Neural cell (in vitro differentiated cells): ENCODE data around the gene ITPKB. TPM values are rescaled to one million over a fixed set of nuclear protein-coding genes. Genes with fewer than 3 reads are reported as not detected.

Source experiments
- H2AFZ ChIP-seq: fragments of 200-600, 300-800 bp; sonication (generic), shearing (Covaris generic); 2 replicates; pipeline ENCODE4 v1.6.0; 2014; ENCODE audit warnings: low read depth, mild to moderate bottlenecking, antibody characterized with exemption, low read length, moderate library complexity
- H3F3A ChIP-seq: fragments of 200-600 bp; shearing (Covaris generic); 2 replicates; pipeline ENCODE4 v1.6.1; 2016; ENCODE audit warnings: mild to moderate bottlenecking, moderate library complexity, mixed read lengths, antibody characterized with exemption, low read length; ENCODE audit not compliant: insufficient read depth, poor library complexity, severe bottlenecking
- H3K27ac ChIP-seq: fragments of 200-600, 300-800 bp; sonication (generic), shearing (Covaris generic); 2 replicates; pipeline ENCODE4 v1.5.1; 2014; ENCODE audit warnings: mild to moderate bottlenecking, low read length, moderate library complexity
- H3K27me3 ChIP-seq: fragments of 300-800, 200-600 bp; sonication (generic), shearing (Covaris generic); 2 replicates; pipeline ENCODE4 v1.6.0; 2014; ENCODE audit warnings: mild to moderate bottlenecking, low read depth, low read length, moderate library complexity; ENCODE audit not compliant: insufficient read depth
- H3K36me3 ChIP-seq: fragments of 300-800, 200-600 bp; sonication (generic), shearing (Covaris generic); 2 replicates; pipeline ENCODE4 v1.5.1; 2014; ENCODE audit warnings: mild to moderate bottlenecking, antibody characterized with exemption, low read length, moderate library complexity; ENCODE audit not compliant: insufficient read depth
- H3K4me2 ChIP-seq: fragments of 300-800, 200-600 bp; sonication (generic), shearing (Covaris generic); 2 replicates; pipeline ENCODE4 v1.6.0; 2014; ENCODE audit warnings: mild to moderate bottlenecking, low read length
- H3K4me3 ChIP-seq: fragments of 300-800, 200-600 bp; sonication (generic), shearing (Covaris generic); 2 replicates; pipeline ENCODE4 v1.5.1; 2014; ENCODE audit warnings: mild to moderate bottlenecking, low read length, moderate library complexity
- H3K79me2 ChIP-seq: fragments of 200-600 bp; shearing (Covaris generic); replicated peaks from 2 replicates; pipeline ENCODE4 v1.6.0; 2014; ENCODE audit warnings: mild to moderate bottlenecking, low read length, moderate library complexity; ENCODE audit not compliant: insufficient read depth
- H3K9ac ChIP-seq: fragments of 300-800, 200-600 bp; sonication (generic), shearing (Covaris generic); 2 replicates; pipeline ENCODE4 v1.6.1; 2016; ENCODE audit warnings: mild to moderate bottlenecking, low read length, mixed read lengths
- H3K9me2 ChIP-seq: fragments of 200-600 bp; shearing (Covaris generic); 2 replicates; pipeline ENCODE4 v1.6.1; 2016; ENCODE audit warnings: mild to moderate bottlenecking, low read length, mixed read lengths; ENCODE audit not compliant: insufficient read depth
- H3K9me3 ChIP-seq: fragments of 200-600, 300-800 bp; sonication (generic), shearing (Covaris generic); 2 replicates; pipeline ENCODE4 v1.6.1; 2016; ENCODE audit warnings: mild to moderate bottlenecking, mixed run types, low read length, moderate library complexity, mixed read lengths
- H4K20me1 ChIP-seq: fragments of 200-600 bp; shearing (Covaris generic); 2 replicates; pipeline ENCODE4 v1.6.1; 2016; ENCODE audit warnings: mild to moderate bottlenecking, mixed run types; ENCODE audit not compliant: insufficient read depth
- CTCF ChIP-seq: fragments of 450-650 bp; IDR thresholded peaks from 2 replicates; pipeline ENCODE4 v1.5.1; 2014; ENCODE audit warnings: antibody characterized with exemption, mild to moderate bottlenecking, moderate library complexity; ENCODE audit not compliant: poor library complexity, severe bottlenecking
- EP300 ChIP-seq: fragments of 450-650 bp; conservative IDR thresholded peaks from 2 replicates; pipeline ENCODE4 v1.6.1; 2014; ENCODE audit warnings: antibody characterized with exemption, mild to moderate bottlenecking, moderate library complexity; ENCODE audit not compliant: poor library complexity, severe bottlenecking
- EZH2 ChIP-seq: fragments of 200-600, 300-800 bp; shearing (Covaris generic), sonication (generic); IDR thresholded peaks from 2 replicates; pipeline ENCODE4 v1.6.1; 2014; ENCODE audit warnings: antibody characterized with exemption, low read length, borderline replicate concordance, mild to moderate bottlenecking; ENCODE audit not compliant: insufficient read depth, poor library complexity, severe bottlenecking
- MXI1 ChIP-seq: fragments of 450-650 bp; conservative IDR thresholded peaks from 2 replicates; pipeline ENCODE4 v1.6.1; 2014; ENCODE audit warnings: antibody characterized with exemption, mild to moderate bottlenecking; ENCODE audit not compliant: poor library complexity, severe bottlenecking
- POLR2AphosphoS5 ChIP-seq: IDR thresholded peaks from 2 replicates; pipeline ENCODE4 v1.6.1; 2012
- RAD21 ChIP-seq: fragments of 450-650 bp; conservative IDR thresholded peaks from 2 replicates; pipeline ENCODE4 v1.6.1; 2014; ENCODE audit warnings: antibody characterized with exemption, mild to moderate bottlenecking, moderate library complexity
- SMC3 ChIP-seq: fragments of 450-650 bp; conservative IDR thresholded peaks from 2 replicates; pipeline ENCODE4 v1.6.1; 2014; ENCODE audit warnings: antibody characterized with exemption, mild to moderate bottlenecking, moderate library complexity; ENCODE audit not compliant: poor library complexity
- TAF1 ChIP-seq: IDR thresholded peaks from 2 replicates; pipeline ENCODE4 v1.6.1; 2012; ENCODE audit warnings: low read depth
- polyA plus RNA-seq: library from polyadenylated mRNA; depleted of rRNA; stranded (reverse); fragments of >200 nt; gene quantifications from 2 replicates; pipeline ENCODE4 v1.2.3, GENCODE V29; 2014
- TF ChIP-seq, protein P1 (sequence below): IDR thresholded peaks from 2 replicates; pipeline ENCODE4 v1.6.1; 2012; ENCODE audit warnings: borderline replicate concordance

ITPKB gene
- polyA plus RNA-seq, 1 donor from 2014 or later, result 0.19 TPM

- H2AFZ ChIP-seq, result no peak overlapping the region
- no peaks in the 10 kb centered on the region for H3F3A ChIP-seq
- no peaks in the 10 kb centered on the region for H4K20me1 ChIP-seq
- H3K4me3 ChIP-seq, result no peak overlapping the region
- no peak overlapping the region for H3K9ac ChIP-seq
- H3K36me3 ChIP-seq, result no peaks in the 10 kb centered on the region
- no peaks in the 10 kb centered on the region for H3K9me2 ChIP-seq
- no peak for TF ChIP-seq CTCF
- no peak for TF ChIP-seq MXI1
- TF ChIP-seq RAD21, result no peak
- no peak for TF ChIP-seq TAF1
- TF ChIP-seq EP300, result no peak
- TF ChIP-seq EZH2, result no peak
- no peak for TF ChIP-seq SMC3
- TF ChIP-seq POLR2AphosphoS5, result no peak
- TF ChIP-seq, protein P1, sequence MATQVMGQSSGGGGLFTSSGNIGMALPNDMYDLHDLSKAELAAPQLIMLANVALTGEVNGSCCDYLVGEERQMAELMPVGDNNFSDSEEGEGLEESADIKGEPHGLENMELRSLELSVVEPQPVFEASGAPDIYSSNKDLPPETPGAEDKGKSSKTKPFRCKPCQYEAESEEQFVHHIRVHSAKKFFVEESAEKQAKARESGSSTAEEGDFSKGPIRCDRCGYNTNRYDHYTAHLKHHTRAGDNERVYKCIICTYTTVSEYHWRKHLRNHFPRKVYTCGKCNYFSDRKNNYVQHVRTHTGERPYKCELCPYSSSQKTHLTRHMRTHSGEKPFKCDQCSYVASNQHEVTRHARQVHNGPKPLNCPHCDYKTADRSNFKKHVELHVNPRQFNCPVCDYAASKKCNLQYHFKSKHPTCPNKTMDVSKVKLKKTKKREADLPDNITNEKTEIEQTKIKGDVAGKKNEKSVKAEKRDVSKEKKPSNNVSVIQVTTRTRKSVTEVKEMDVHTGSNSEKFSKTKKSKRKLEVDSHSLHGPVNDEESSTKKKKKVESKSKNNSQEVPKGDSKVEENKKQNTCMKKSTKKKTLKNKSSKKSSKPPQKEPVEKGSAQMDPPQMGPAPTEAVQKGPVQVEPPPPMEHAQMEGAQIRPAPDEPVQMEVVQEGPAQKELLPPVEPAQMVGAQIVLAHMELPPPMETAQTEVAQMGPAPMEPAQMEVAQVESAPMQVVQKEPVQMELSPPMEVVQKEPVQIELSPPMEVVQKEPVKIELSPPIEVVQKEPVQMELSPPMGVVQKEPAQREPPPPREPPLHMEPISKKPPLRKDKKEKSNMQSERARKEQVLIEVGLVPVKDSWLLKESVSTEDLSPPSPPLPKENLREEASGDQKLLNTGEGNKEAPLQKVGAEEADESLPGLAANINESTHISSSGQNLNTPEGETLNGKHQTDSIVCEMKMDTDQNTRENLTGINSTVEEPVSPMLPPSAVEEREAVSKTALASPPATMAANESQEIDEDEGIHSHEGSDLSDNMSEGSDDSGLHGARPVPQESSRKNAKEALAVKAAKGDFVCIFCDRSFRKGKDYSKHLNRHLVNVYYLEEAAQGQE, result no peak
- H3K79me2 ChIP-seq, result no peaks in the 10 kb centered on the region
- no peak overlapping the region for H3K27ac ChIP-seq
- no peak overlapping the region for H3K4me2 ChIP-seq
- no peaks in the 10 kb centered on the region for H3K27me3 ChIP-seq
- no peaks in the 10 kb centered on the region for H3K9me3 ChIP-seq
These were observed 145.5 kb downstream of the ITPKB start for GRCh38 chr1:226593541-226593940.

DNA sequence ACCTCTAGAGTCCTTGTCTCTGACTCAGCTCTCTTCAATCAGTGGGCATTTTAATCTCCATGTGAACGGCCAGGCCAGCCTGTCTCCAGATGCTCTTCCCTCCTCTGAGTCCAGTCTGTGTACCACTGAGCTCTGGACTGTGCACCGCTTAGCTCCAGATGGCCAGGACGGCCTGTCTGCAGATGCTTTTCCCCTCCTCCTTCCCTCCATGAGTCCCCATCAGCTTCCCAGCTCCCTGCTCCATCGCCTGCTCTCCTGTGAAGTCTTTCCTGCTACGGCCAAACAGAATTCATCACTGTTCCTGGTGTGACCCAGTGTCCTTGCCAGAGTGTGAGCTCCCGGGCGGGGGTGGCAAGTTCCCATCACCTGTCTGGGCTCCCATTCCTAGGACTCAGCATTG, 148.5 kb downstream of the ITPKB start:
- Histone ChIP-seq H3K27me3 (no peaks in the 10 kb centered on the region), H3K4me2 (no peak overlapping the region), H3K36me3 (no peaks in the 10 kb centered on the region), H3K4me3 (no peak overlapping the region), H3K9me2 (no peaks in the 10 kb centered on the region), H3K9me3 (no peaks in the 10 kb centered on the region), H3K27ac (no peak overlapping the region), H3F3A (no peaks in the 10 kb centered on the region), H2AFZ (no peak overlapping the region), H3K79me2 (no peaks in the 10 kb centered on the region), H4K20me1 (no peaks in the 10 kb centered on the region), H3K9ac (no peak overlapping the region)
- TF ChIP-seq EP300, result no peak
- no peak for TF ChIP-seq TAF1
- TF ChIP-seq SMC3, result no peak
- TF ChIP-seq MXI1, result no peak
- no peak for TF ChIP-seq CTCF
- TF ChIP-seq, protein P1, result no peak
- TF ChIP-seq EZH2, result no peak
- TF ChIP-seq RAD21, result no peak
- TF ChIP-seq POLR2AphosphoS5, result no peak
